ENCODE data around the gene GCA. TPM values are rescaled to one million over a fixed set of nuclear protein-coding genes. Genes with fewer than 3 reads are reported as not detected.

GCA gene
- total RNA-seq, 1 donor, result 3.3 TPM

DNA sequence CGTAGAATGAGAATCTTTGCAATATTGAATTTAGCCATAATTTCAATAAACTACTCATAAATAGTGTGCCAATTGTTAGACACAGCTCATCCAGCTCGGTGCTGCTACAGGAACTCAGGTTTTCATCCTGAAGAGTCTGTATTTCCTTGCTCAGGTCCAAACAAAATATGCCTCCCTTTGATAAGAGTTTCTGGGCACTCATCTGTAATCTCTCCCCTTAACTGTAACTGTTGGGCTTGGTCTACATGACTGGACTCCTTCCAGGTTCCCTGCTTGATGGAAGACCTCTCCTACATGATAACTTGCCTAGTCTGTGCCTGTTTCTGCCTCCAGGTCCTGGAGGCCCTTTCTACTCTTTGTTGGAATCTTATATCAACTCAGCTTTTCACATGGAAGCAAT lies 57.9 kb downstream of the GCA start:
- DNase-seq (ENCODE audit: insufficient read length, low spot score, missing footprints), result no peak
- no peak overlapping the region for H3K4me2 ChIP-seq (ENCODE audit: insufficient read depth, low read length)
- no peaks in the 10 kb centered on the region for H3K27me3 ChIP-seq (ENCODE audit: insufficient read depth, low read length)
- H3K4me1 ChIP-seq (ENCODE audit: insufficient read depth, low read length), result no peaks in the 10 kb centered on the region
- H3K79me2 ChIP-seq (ENCODE audit: insufficient read depth, low read length), result no peaks in the 10 kb centered on the region
- no peak overlapping the region for H3K4me3 ChIP-seq (ENCODE audit: insufficient read depth, low read length)
- no peak for TF ChIP-seq CTCF (IDR thresholded peaks at IDR 0.05; ENCODE audit: extremely low read depth, low read depth, low read length)
- no peaks in the 10 kb centered on the region for H4K20me1 ChIP-seq (ENCODE audit: insufficient read depth, low read length)
- no peaks in the 10 kb centered on the region for H3K36me3 ChIP-seq (ENCODE audit: insufficient read depth, low read length)
- no peaks in the 10 kb centered on the region for H3K9me3 ChIP-seq (ENCODE audit: low read depth, low read length)
- H3K27ac ChIP-seq (ENCODE audit: low read depth, low read length), result no peak overlapping the region
- H2AFZ ChIP-seq (ENCODE audit: low read length), result no peak overlapping the region

DNA sequence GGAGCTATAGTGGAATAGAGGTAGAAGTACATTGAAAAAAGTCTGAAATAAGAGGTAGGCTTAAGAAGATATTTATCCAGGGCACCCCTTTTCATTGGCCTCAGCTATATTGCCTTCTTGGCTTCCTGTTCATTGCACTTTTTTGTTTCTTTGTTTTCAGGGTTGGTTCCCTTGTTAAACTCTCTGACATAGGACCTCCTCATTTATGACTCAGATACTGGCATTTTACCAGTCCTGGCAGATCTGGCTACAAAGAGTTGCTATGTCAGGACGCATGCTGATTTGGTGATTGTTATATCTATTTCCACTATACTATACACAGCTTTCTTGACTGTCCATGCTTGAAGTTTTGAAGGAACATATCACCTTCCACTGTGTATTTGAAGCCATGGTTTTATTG lies 60.0 kb downstream of the GCA start:
- no peaks in the 10 kb centered on the region for H3K36me3 ChIP-seq (ENCODE audit: insufficient read depth, low read length)
- no peak overlapping the region for H3K4me2 ChIP-seq (ENCODE audit: insufficient read depth, low read length)
- H2AFZ ChIP-seq (ENCODE audit: low read length), result no peak overlapping the region
- DNase-seq (ENCODE audit: insufficient read length, low spot score, missing footprints), result no peak
- H3K9me3 ChIP-seq (ENCODE audit: low read depth, low read length), result no peaks in the 10 kb centered on the region
- H3K4me3 ChIP-seq (ENCODE audit: insufficient read depth, low read length), result no peak overlapping the region
- no peak overlapping the region for H3K27ac ChIP-seq (ENCODE audit: low read depth, low read length)
- no peaks in the 10 kb centered on the region for H4K20me1 ChIP-seq (ENCODE audit: insufficient read depth, low read length)
- no peaks in the 10 kb centered on the region for H3K79me2 ChIP-seq (ENCODE audit: insufficient read depth, low read length)
- TF ChIP-seq CTCF (IDR thresholded peaks at IDR 0.05; ENCODE audit: extremely low read depth, low read depth, low read length), result no peak
- no peaks in the 10 kb centered on the region for H3K27me3 ChIP-seq (ENCODE audit: insufficient read depth, low read length)
- no peaks in the 10 kb centered on the region for H3K4me1 ChIP-seq (ENCODE audit: insufficient read depth, low read length)

Other genes with a start within 250 kb of the GCA start
- not detected in 2 replicates for gene GCG, start 191.9 kb upstream of the GCA start, total RNA-seq
- gene FAP, start 100.7 kb upstream of the GCA start, total RNA-seq, result 464 and 582 TPM in 2 replicates
- 7.2 and 9.1 TPM in 2 replicates for gene IFIH1, start 25.4 kb upstream of the GCA start, total RNA-seq